K562 (cell line): ENCODE results near the gene IL15RA. TPM values are rescaled to one million over a fixed set of nuclear protein-coding genes. Genes with fewer than 3 reads are reported as not detected.

Experiments used
- ATAC-seq: fragments of 200-7000 bp; cut with Tn5 transposase; 3 replicates; pipeline ENCODE4 v1.9.1; 2020; ENCODE audit warnings: moderate library complexity
- BruUV-seq: library from RNA; stranded (reverse); fragments of 400-500 nt; replicated peaks from 2 replicates; lab custom pipeline; 2021; lab: Mats Ljungman, UMichigan
- CTCF ChIA-PET: fragments of 300-600 bp; formaldehyde crosslinking; extraction: SDS; loops from one replicate; lab custom pipeline; 2021; ENCODE audit warnings: low intra/inter-chr PET ratio; lab: Yijun Ruan, JAX
- POLR2A ChIA-PET: fragments of 300-600, 350-650 bp; sonication (Branson Sonifier 250); formaldehyde crosslinking; extraction: SDS; loops from one replicate; lab custom pipeline; 2021; ENCODE audit warnings: antibody characterized with exemption, inconsistent platforms; lab: Yijun Ruan, JAX
- DNase-seq, 4 experiments: peaks; one replicate each; pipeline versions ENCODE4 v3.0.0 to v3.0.0-alpha.2; 2011 to 2018; ENCODE audit warnings: low spot score in 3 of 4, mixed read lengths in 3 of 4; ENCODE audit errors: extremely low read depth in 1 of 4
- FAIRE-seq: peaks from 2 replicates; lab custom pipeline; 2011; peaks lifted over from hg19 to GRCh38; lab: Jason Lieb, UNC
- H2AFZ ChIP-seq: 2 replicates; pipeline ENCODE4 v1.6.0; 2011; ENCODE audit warnings: low read depth, low read length, control low read depth, inconsistent platforms
- H3K27ac ChIP-seq: fragments of 200-600 bp; 3 replicates; pipeline ENCODE4 v1.8.0; 2011; ENCODE audit warnings: low read depth, mild to moderate bottlenecking, control low read depth, inconsistent platforms, low read length, moderate library complexity, mixed read lengths; ENCODE audit errors: extremely low read depth
- H3K27me3 ChIP-seq, 2 experiments: fragments of 300-600 bp in 1 of 2; 2 replicates in 1 of 2; 3 replicates in 1 of 2; pipeline versions ENCODE4 v1.6.0 to v1.8.0; 2011; ENCODE audit warnings: inconsistent platforms in 2 of 2, low read length in 2 of 2, mild to moderate bottlenecking in 1 of 2, mixed read lengths in 1 of 2, moderate library complexity in 1 of 2; ENCODE audit not compliant: control insufficient read depth in 2 of 2, insufficient read depth in 2 of 2
- H3K36me3 ChIP-seq: fragments of 300-600 bp; 3 replicates; pipeline ENCODE4 v1.8.0; 2011; ENCODE audit warnings: mild to moderate bottlenecking, low read length, inconsistent platforms; ENCODE audit not compliant: control insufficient read depth, insufficient read depth
- H3K4me1 ChIP-seq, 2 experiments: fragments of 200-600 bp in 1 of 2; replicated peaks in 1 of 2; 2 replicates in 1 of 2; 3 replicates in 1 of 2; pipeline versions ENCODE4 v1.5.1 to v1.8.0; 2011; ENCODE audit warnings: inconsistent platforms in 2 of 2, low read length in 2 of 2, mild to moderate bottlenecking in 1 of 2, mixed read lengths in 1 of 2, moderate library complexity in 1 of 2; ENCODE audit not compliant: control insufficient read depth in 2 of 2, insufficient read depth in 2 of 2
- H3K4me2 ChIP-seq: 2 replicates; pipeline ENCODE4 v1.6.1; 2011; ENCODE audit warnings: low read length, control low read depth, inconsistent platforms, mixed read lengths; ENCODE audit not compliant: insufficient read depth
- H3K4me3 ChIP-seq: fragments of 200-600 bp; sonication (generic), shearing (Covaris generic); 2 replicates; pipeline ENCODE4 v1.5.1; 2016; ENCODE audit warnings: control low read depth, inconsistent platforms
- H3K79me2 ChIP-seq: fragments of 200-600 bp; 3 replicates; pipeline ENCODE4 v1.8.0; 2011; ENCODE audit warnings: low read length, inconsistent platforms; ENCODE audit not compliant: control insufficient read depth, insufficient read depth
- H3K9ac ChIP-seq, 2 experiments: 2 replicates each; pipeline versions ENCODE4 v1.6.0 to v1.6.1; 2011; ENCODE audit warnings: low read depth in 2 of 2, low read length in 2 of 2, control low read depth in 1 of 2, inconsistent platforms in 1 of 2, mild to moderate bottlenecking in 1 of 2, mixed read lengths in 1 of 2; ENCODE audit not compliant: insufficient read depth in 1 of 2
- H3K9me1 ChIP-seq: one replicate; pipeline ENCODE4 v1.6.0; 2011; ENCODE audit warnings: inconsistent platforms, mild to moderate bottlenecking, low read length, moderate library complexity; ENCODE audit not compliant: control insufficient read depth, insufficient read depth
- H3K9me3 ChIP-seq: replicated peaks from 2 replicates; pipeline ENCODE4 v1.5.1; 2011; ENCODE audit warnings: low read depth, low read length, inconsistent platforms; ENCODE audit not compliant: control insufficient read depth, insufficient read depth
- H4K20me1 ChIP-seq: replicated peaks from 2 replicates; pipeline ENCODE4 v1.6.1; 2011; ENCODE audit warnings: low read length, inconsistent platforms, mixed read lengths; ENCODE audit not compliant: control insufficient read depth, insufficient read depth
- CBX8 ChIP-seq: fragments of 200-600 bp; sonication (generic); IDR thresholded peaks from 2 replicates; pipeline ENCODE4 v1.6.1; 2012; ENCODE audit warnings: borderline replicate concordance, mixed run types, low read depth, mild to moderate bottlenecking, moderate library complexity, mixed read lengths, low read length, control low read depth, inconsistent platforms; ENCODE audit not compliant: poor library complexity, severe bottlenecking; ENCODE audit errors: extremely low read depth
- CHD4 ChIP-seq: fragments of 200-600 bp; sonication (generic); IDR thresholded peaks from 3 replicates; pipeline ENCODE4 v1.6.1; 2012; ENCODE audit warnings: low read depth, mild to moderate bottlenecking, mixed read lengths, low read length, inconsistent platforms; ENCODE audit not compliant: insufficient read depth, insufficient replicate concordance, poor library complexity, severe bottlenecking
- CSDE1 ChIP-seq, 2 experiments: fragments of 450-650 bp; IDR thresholded peaks; 2 replicates each; pipeline ENCODE4 v1.6.1; 2016; ENCODE audit warnings: mild to moderate bottlenecking in 1 of 2
- FOXM1 ChIP-seq, 2 experiments: fragments of 450-650 bp in 1 of 2; sonication (generic) in 1 of 2; formaldehyde crosslinking in 1 of 2; IDR thresholded peaks; 2 replicates each; pipeline versions ENCODE4 v1.6.1 to v1.9.0; 2017 to 2022; ENCODE audit warnings: low read depth in 2 of 2, mild to moderate bottlenecking in 2 of 2, missing genetic modification reagents in 1 of 2, moderate library complexity in 1 of 2
- FOXP1 ChIP-seq: sonication (generic); formaldehyde crosslinking; IDR thresholded peaks from 2 replicates; pipeline ENCODE4 v1.8.0; 2022; ENCODE audit warnings: mild to moderate bottlenecking, missing genetic modification reagents
- JUNB ChIP-seq: fragments of 450-650 bp; formaldehyde crosslinking; conservative IDR thresholded peaks from 2 replicates; pipeline ENCODE4 v1.4.0; 2020; ENCODE audit warnings: mild to moderate bottlenecking
- MCM3 ChIP-seq: fragments of 450-650 bp; IDR thresholded peaks from 2 replicates; pipeline ENCODE4 v1.6.1; 2016
- RBM25 ChIP-seq: fragments of 200-400 bp; formaldehyde crosslinking; IDR thresholded peaks from 2 replicates; pipeline ENCODE4 v1.6.1; 2018; ENCODE audit warnings: low read length, low read depth, moderate library complexity; ENCODE audit not compliant: severe bottlenecking
- SIN3A ChIP-seq, 2 experiments: fragments of 150-350 bp in 1 of 2; IDR thresholded peaks; 2 replicates each; pipeline ENCODE4 v1.6.1; 2011 to 2016; ENCODE audit warnings: borderline replicate concordance in 2 of 2, low read depth in 2 of 2, low read length in 2 of 2, mild to moderate bottlenecking in 2 of 2, moderate library complexity in 2 of 2; ENCODE audit not compliant: control insufficient read depth in 1 of 2
- SREBF2 ChIP-seq: sonication (generic); formaldehyde crosslinking; IDR thresholded peaks from 2 replicates; pipeline ENCODE4 v1.4.0; 2020; ENCODE audit warnings: mild to moderate bottlenecking, missing genetic modification reagents
- ZBED1 ChIP-seq: IDR thresholded peaks from 2 replicates; pipeline ENCODE4 v1.6.1; 2014
- ZNF146 ChIP-seq: IDR thresholded peaks from one replicate; pipeline ENCODE4 v1.6.1; 2018; ENCODE audit warnings: missing compliant biosample characterization; ENCODE audit not compliant: unreplicated experiment
- ZNF212 ChIP-seq: fragments of 450-650 bp; formaldehyde crosslinking; IDR thresholded peaks from 2 replicates; pipeline ENCODE4 v1.4.0; 2020; ENCODE audit warnings: mild to moderate bottlenecking
- WGBS: fragments of 100-300 bp; shearing (Covaris generic); methylation state at CpG from one replicate; pipeline ENCODE4 v1.1.6; 2016; ENCODE audit warnings: low coverage, mixed read lengths; ENCODE audit not compliant: insufficient coverage; ENCODE audit errors: missing lambda C conversion rate; 5-methylcytosine and 5-hydroxymethylcytosine counted together
- in situ Hi-C: fragments of 300-500 bp; cut with MboI; formaldehyde crosslinking; loops from 4 replicates; pipeline ENCODE4 v1.15.0; 2018; ENCODE audit warnings: inconsistent platforms, mixed read lengths
- intact Hi-C: fragments of 100-400 bp; cut with micrococcal nuclease; formaldehyde crosslinking; loops from 2 replicates; pipeline ENCODE4 v1.14.2; 2022
- polyA plus RNA-seq, 8 experiments: library from polyadenylated mRNA; depleted of rRNA in 4 of 8; stranded (reverse) in 5 of 8; unstranded in 3 of 8; fragments of >200 nt; fragmentation: Nextera tagmentation in 2 of 8; fragmentation: Illumina TruSeq in 1 of 8; extraction: Ambion mirVana in 2 of 8; extraction: Trizol in 1 of 8; gene quantifications; 2 replicates each; pipeline versions ENCODE4 v1.2.1 to v1.2.3, GENCODE V29; 2011 to 2014; ENCODE audit warnings: inconsistent platforms in 1 of 8, missing spikeins in 1 of 8
- total RNA-seq, 7 experiments: library from RNA; depleted of rRNA in 6 of 7; stranded (reverse); fragments of >200 nt in 6 of 7; fragmentation: Illumina TruSeq in 2 of 7; extraction: Trizol in 2 of 7; gene quantifications; 2 replicates each; pipeline versions ENCODE4 v1.2.1 to v1.2.3, GENCODE V29; 2011 to 2021; ENCODE audit warnings: low replicate concordance in 1 of 7
- TF ChIP-seq, protein P1 (sequence below): sonication (generic); formaldehyde crosslinking; IDR thresholded peaks from 2 replicates; pipeline ENCODE4 v1.8.0; 2022; ENCODE audit warnings: mild to moderate bottlenecking, missing genetic modification reagents

IL15RA gene
- total and polyA plus RNA-seq, 9 of the 15 experiments (the other 6 are each of a cell fraction or from before 2014, with no cell fraction given), result 1.2 to 11.7 (median 8.0) TPM

DNA sequence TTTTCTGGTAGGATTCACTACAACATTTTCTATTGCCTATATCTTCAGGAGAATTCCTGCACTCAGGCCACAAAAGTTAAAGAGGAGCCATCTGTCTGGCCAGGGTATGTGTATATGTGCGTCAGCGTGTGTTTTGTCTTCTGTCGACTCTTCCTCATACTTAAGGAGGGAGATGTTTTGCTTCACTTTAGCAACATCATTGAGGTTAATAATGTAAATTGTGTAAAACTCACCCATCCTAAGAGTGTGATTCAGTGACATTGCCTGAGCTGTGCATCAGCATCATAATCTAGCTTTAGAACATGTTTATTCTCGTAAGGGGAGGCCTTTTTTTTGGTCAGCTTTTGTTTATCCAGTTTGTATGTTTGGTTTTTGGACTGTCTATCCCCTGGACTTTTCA lies 63.6 kb downstream of the IL15RA start (continued):
- no peak for TF ChIP-seq CHD4
- TF ChIP-seq FOXM1 (IDR thresholded peaks at IDR 0.05; ENCODE audit: low read depth), result no peak
- no peak for TF ChIP-seq FOXM1 (CRISPR knock-in tag; IDR thresholded peaks at IDR 0.05; ENCODE audit: low read depth)
- no peak for TF ChIP-seq MCM3
- TF ChIP-seq CBX8, result no peak
- no peak for TF ChIP-seq RBM25

DNA sequence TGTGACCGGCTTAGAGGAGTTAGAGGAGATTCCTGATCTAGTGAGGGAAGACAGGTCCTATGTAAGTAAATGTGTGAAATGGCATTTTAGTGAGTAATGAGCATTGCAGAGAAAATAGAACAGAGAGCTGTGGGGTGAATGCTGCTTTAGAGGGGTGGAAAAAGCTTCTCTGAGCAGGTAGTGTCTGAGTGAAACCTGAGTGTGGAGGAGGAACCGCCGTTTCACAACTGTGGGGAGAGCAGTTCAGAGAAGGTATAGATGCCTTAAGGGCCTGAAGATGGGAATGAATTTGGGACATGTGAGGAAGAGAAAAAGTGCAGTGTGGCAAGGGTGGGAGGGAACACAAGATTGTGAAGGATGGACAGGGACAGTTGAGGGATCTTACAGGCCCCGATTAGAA lies 65.7 kb downstream of the IL15RA start:
- DNase-seq, result no peak
- ChIA-PET POLR2A (no interaction called here), CTCF (no interaction called here)
- BruUV-seq, result no TSS peak
- H3K36me3 ChIP-seq, result peaks cover 97% of the 10 kb centered on the region
- intact Hi-C loops, result no loop called here
- no peak overlapping the region for H2AFZ ChIP-seq
- no peak overlapping the region for H3K4me2 ChIP-seq
- no peaks in the 10 kb centered on the region for H3K27me3 ChIP-seq
- 94% methylated on average over 4 of the region's 4 CpGs for WGBS
- no peak overlapping the region for H3K4me3 ChIP-seq
- in situ Hi-C loops, result no loop called here
- no peak for ATAC-seq
- no peaks in the 10 kb centered on the region for H3K9me3 ChIP-seq
- H3K27ac ChIP-seq, result no peak overlapping the region
- H3K4me1 ChIP-seq, result no peaks in the 10 kb centered on the region
- no peak for FAIRE-seq
- H3K79me2 ChIP-seq, result peaks cover 7% of the 10 kb centered on the region; the same call in 1 of the 3 replicates
- H3K9ac ChIP-seq, result no peak overlapping the region
- TF ChIP-seq JUNB (CRISPR knock-in tag) (no peak), CSDE1 (IDR thresholded peaks at IDR 0.05) (no peak), ZNF146 (CRISPR knock-in tag) (no peak), FOXP1 (CRISPR knock-in tag) (no peak), ZBED1 (no peak), ZNF212 (no peak), SREBF2 (CRISPR knock-in tag) (no peak), SIN3A (IDR thresholded peaks at IDR 0.05; ENCODE audit: borderline replicate concordance in 2 of 2, control insufficient read depth in 1 of 2, low read depth in 2 of 2, low read length in 2 of 2) (no peak)
- TF ChIP-seq, protein P1, sequence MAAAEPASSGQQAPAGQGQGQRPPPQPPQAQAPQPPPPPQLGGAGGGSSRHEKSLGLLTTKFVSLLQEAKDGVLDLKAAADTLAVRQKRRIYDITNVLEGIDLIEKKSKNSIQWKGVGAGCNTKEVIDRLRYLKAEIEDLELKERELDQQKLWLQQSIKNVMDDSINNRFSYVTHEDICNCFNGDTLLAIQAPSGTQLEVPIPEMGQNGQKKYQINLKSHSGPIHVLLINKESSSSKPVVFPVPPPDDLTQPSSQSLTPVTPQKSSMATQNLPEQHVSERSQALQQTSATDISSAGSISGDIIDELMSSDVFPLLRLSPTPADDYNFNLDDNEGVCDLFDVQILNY (CRISPR knock-in tag), result no peak
- TF ChIP-seq, all 486 proteins: peak for 0
- no peaks in the 10 kb centered on the region for H4K20me1 ChIP-seq
- H3K9me1 ChIP-seq, result no peaks in the 10 kb centered on the region
